H54 (cell line): ENCODE results near the gene DKK1.
A peak's percentile ranks its signal among the peaks of the same experiment; 100 is the strongest.
"Not testable (repeated sequence)": the region's sequence is repeated elsewhere in the genome, so short reads cannot be mapped to it uniquely, and the experiment has no call there.

Experiments
- DNase-seq: peaks from one replicate; pipeline ENCODE4 v3.0.0; 2011; ENCODE audit warnings: low spot score, mixed read lengths; ENCODE audit not compliant: insufficient read length
- FAIRE-seq: peaks from 3 replicates; lab custom pipeline; 2011; peaks lifted over from hg19 to GRCh38; lab: Jason Lieb, UNC
- POLR2A ChIP-seq: IDR thresholded peaks from 2 replicates; pipeline ENCODE4 v1.6.1; 2011; ENCODE audit warnings: low read depth, mild to moderate bottlenecking, low read length

DKK1 gene

GRCh38 chr10:52331638-52332364, 17.7 kb downstream of the DKK1 start:
- FAIRE-seq, result peak; percentile 43
- TF ChIP-seq POLR2A, result no peak
- DNase-seq, result no peak

GRCh38 chr10:52332815-52333214, 18.7 kb downstream of the DKK1 start:
- no peak for FAIRE-seq
- DNase-seq, result no peak
- no peak for TF ChIP-seq POLR2A

GRCh38 chr10:52334595-52334994, 20.5 kb downstream of the DKK1 start:
- FAIRE-seq (peak; percentile 78), DNase-seq (no peak)
- no peak for TF ChIP-seq POLR2A

- TF ChIP-seq POLR2A, result no peak
- DNase-seq (no peak), FAIRE-seq (no peak)
Measured at GRCh38 chr10:52335665-52336064, 21.6 kb downstream of the DKK1 start.

- no peak for DNase-seq
- TF ChIP-seq POLR2A, result no peak
- FAIRE-seq, result no peak
Measured at GRCh38 chr10:52337225-52337624, 23.1 kb downstream of the DKK1 start.

- no peak for TF ChIP-seq POLR2A
- peak; percentile 38 for FAIRE-seq
- no peak for DNase-seq
Measured at GRCh38 chr10:52343439-52343838, 29.4 kb downstream of the DKK1 start.

- FAIRE-seq, result no peak
- TF ChIP-seq POLR2A, result no peak
- no peak for DNase-seq
Measured at GRCh38 chr10:52346394-52347326, 32.6 kb downstream of the DKK1 start.

GRCh38 chr10:52347327-52347667, 33.2 kb downstream of the DKK1 start:
- no peak for FAIRE-seq
- TF ChIP-seq POLR2A, result no peak
- no peak for DNase-seq

- DNase-seq (no peak), FAIRE-seq (no peak)
Measured at GRCh38 chr10:52348037-52348564, 34.0 kb downstream of the DKK1 start.

GRCh38 chr10:52351914-52352330, 37.8 kb downstream of the DKK1 start:
- DNase-seq (peak; percentile 5), FAIRE-seq (no peak)

More at GRCh38 chr10:52348037-52348564, 34.0 kb downstream of the DKK1 start:
- TF ChIP-seq POLR2A, result no peak

GRCh38 chr10:52353205-52353604, 39.1 kb downstream of the DKK1 start:
- TF ChIP-seq POLR2A, result no peak
- no peak for FAIRE-seq

More at GRCh38 chr10:52351914-52352330, 37.8 kb downstream of the DKK1 start:
- TF ChIP-seq POLR2A, result no peak

GRCh38 chr10:52353960-52354394, 39.9 kb downstream of the DKK1 start:
- DNase-seq, result no peak
- FAIRE-seq, result peak; percentile 36
- no peak for TF ChIP-seq POLR2A

More at GRCh38 chr10:52353205-52353604, 39.1 kb downstream of the DKK1 start:
- no peak for DNase-seq

GRCh38 chr10:52357971-52358370, 43.9 kb downstream of the DKK1 start:
- no peak for TF ChIP-seq POLR2A
- FAIRE-seq (peak; percentile 66), DNase-seq (no peak)

GRCh38 chr10:52359441-52359840, 45.4 kb downstream of the DKK1 start:
- FAIRE-seq, result no peak
- no peak for TF ChIP-seq POLR2A

GRCh38 chr10:52365547-52366432, 51.7 kb downstream of the DKK1 start:
- not testable (repeated sequence) for DNase-seq, FAIRE-seq

More at GRCh38 chr10:52359441-52359840, 45.4 kb downstream of the DKK1 start:
- no peak for DNase-seq
